Activated T-cell treated with anti-CD3 and anti-CD28 coated beads, Interleukin-2, amount 50 U/mL, for 72 hours (primary cell): Measurements from ENCODE around the gene ADAMTSL3. TPM values are rescaled to one million over a fixed set of nuclear protein-coding genes. Genes with fewer than 3 reads are reported as not detected.

Experiments used
- ATAC-seq, 2 donors: fragments of 150-1000 bp; cut with Tn5 transposase; replicated peaks in 1 of 2; 2 replicates each; pipeline ENCODE4 v1.10.0; 2021; ENCODE audit warnings: moderate library complexity in 2 of 2, mild to moderate bottlenecking in 1 of 2
- DNase-seq, 2 donors: peaks; one replicate each; pipeline ENCODE4 v3.0.0; 2021 to 2022; ENCODE audit warnings: mixed read lengths in 1 of 2
- H3K27ac Mint-ChIP-seq: one replicate; pipeline ENCODE4 v1.8.0; 2022; ENCODE audit warnings: mild to moderate bottlenecking, moderate library complexity, mixed read lengths
- H3K27me3 Mint-ChIP-seq: one replicate; pipeline ENCODE4 v1.8.0; 2022; ENCODE audit warnings: low read depth, mixed read lengths
- H3K36me3 Mint-ChIP-seq, 2 donors: one replicate each; pipeline ENCODE4 v1.8.0; 2022; ENCODE audit warnings: mixed read lengths in 2 of 2, mild to moderate bottlenecking in 1 of 2; ENCODE audit not compliant: insufficient read depth in 2 of 2
- H3K4me1 Mint-ChIP-seq: one replicate; pipeline ENCODE4 v1.8.0; 2022; ENCODE audit warnings: low read depth, mixed read lengths
- H3K4me3 Mint-ChIP-seq, 2 donors: one replicate each; pipeline ENCODE4 v1.8.0; 2022; ENCODE audit warnings: mild to moderate bottlenecking in 2 of 2, mixed read lengths in 2 of 2, moderate library complexity in 2 of 2
- H3K9me3 Mint-ChIP-seq, 2 donors: one replicate each; pipeline ENCODE4 v1.8.0; 2022; ENCODE audit warnings: mixed read lengths in 2 of 2
- total RNA-seq, 2 donors: library from RNA; stranded (reverse); gene quantifications; one replicate each; pipeline ENCODE4 v1.2.3, GENCODE V29; 2022

Gene ADAMTSL3
- total RNA-seq, 2 donors from 2014 or later: 0.12 TPM; not detected in 1

DNA sequence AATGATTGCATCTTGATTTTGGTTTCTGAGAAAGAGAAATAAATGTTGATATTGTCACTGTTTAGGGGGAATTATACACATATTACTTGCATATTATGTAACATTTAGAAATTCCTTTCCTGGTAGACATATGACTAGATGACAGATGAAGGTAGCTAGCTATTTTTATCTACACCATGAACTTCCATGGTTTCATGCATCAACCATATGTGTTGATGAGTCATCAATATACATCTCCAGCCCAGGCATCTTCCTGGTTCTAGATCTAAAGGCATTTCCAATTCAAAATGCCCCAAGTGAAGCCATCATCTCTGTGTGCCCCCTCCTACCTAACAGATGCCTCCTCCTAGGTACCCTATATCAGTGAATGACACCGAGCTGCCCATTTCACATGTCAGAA, 9.5 kb upstream of the ADAMTSL3 start:
- Mint-ChIP-seq H3K27ac (no peak overlapping the region), H3K4me3 (no peak overlapping the region), H3K9me3 (peaks cover 2 to 11% of the 10 kb centered on the region in 2 donors), H3K36me3 (peaks cover 3 to 4% of the 10 kb centered on the region in 2 donors), H3K4me1 (no peaks in the 10 kb centered on the region), H3K27me3 (peaks cover 5% of the 10 kb centered on the region)
- ATAC-seq: no peak
- DNase-seq: no peak

DNA sequence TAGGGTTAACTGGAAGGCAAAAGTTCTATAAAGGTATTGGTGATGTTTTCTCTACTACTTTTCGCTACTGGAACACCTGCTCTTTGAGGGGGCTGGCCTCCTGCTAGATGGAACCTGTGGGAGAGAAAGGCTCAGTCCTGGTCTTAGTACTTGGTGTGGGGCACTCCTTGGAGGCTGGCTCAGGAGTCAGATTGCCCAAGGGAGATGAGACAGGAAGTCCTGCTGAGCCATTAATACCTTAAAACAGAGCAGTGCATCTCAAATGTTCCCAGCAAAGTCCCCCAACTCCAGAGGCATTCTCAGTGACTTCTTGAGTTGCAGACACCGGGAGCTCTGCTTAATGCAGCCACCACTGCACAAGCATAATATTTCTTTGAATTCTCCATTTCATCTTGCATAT, 3.1 kb upstream of the ADAMTSL3 start:
- H3K27me3 Mint-ChIP-seq: peaks cover 22% of the 10 kb centered on the region
- no peaks in the 10 kb centered on the region for H3K9me3 Mint-ChIP-seq
- DNase-seq (no peak), ATAC-seq (no peak)
- no peaks in the 10 kb centered on the region for H3K36me3 Mint-ChIP-seq
- no peak overlapping the region for H3K27ac Mint-ChIP-seq
- H3K4me1 Mint-ChIP-seq: no peaks in the 10 kb centered on the region
- no peak overlapping the region for H3K4me3 Mint-ChIP-seq

DNA sequence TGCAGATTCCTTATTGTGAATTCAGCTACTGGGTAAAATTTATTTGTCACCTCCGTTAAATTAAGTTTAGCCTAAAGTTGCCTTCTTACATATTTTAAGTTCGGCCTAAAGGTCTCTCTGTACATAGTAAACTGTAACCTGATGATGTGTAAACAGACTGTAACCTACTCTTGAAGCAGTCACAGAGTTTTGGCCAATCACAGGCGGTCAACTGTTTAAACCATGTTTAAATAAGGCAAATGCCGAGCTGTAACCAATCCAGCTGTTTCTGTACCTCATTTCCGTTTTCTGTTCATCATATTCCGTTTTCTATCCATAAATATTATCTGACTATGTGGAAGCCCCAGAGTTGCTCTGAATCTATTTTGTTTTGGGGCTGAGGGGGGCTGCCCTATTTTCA, 2.4 kb upstream of the ADAMTSL3 start:
- H3K9me3 Mint-ChIP-seq: no peaks in the 10 kb centered on the region
- no peak overlapping the region for H3K4me3 Mint-ChIP-seq
- ATAC-seq (no peak), DNase-seq (no peak)
- no peak overlapping the region for H3K27ac Mint-ChIP-seq
- no peaks in the 10 kb centered on the region for H3K4me1 Mint-ChIP-seq
- H3K27me3 Mint-ChIP-seq: peaks cover 29% of the 10 kb centered on the region
- no peaks in the 10 kb centered on the region for H3K36me3 Mint-ChIP-seq

DNA sequence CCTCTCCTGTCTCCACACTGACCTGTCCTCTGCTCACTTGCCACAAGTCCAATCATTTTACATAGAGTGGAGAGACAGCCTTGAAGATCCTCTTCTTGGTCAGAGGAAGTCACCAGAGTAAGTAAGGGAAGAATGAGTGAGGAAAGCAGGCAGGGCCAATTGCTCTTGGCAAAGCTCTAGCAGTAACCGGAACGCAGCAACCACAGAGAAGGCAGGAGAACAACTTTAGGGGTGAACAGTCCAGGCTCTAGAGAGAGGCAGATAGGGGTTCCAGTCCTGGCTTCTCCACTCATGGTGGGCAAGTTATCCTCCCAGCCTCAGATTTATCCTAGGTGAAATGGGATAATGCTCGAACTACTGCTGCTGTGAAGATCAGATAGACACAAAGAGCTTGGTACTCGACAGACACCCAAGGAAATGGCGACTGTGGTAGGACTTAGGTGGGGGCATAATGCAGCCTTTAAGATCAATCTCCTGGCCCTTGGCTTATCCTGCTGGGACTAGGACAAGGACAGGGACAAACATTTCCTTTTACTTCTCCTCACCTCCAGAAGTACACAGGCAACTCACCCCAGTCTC, 1.2 kb upstream of the ADAMTSL3 start:
- Mint-ChIP-seq H3K36me3 (no peaks in the 10 kb centered on the region), H3K4me3 (no peak overlapping the region), H3K27me3 (peaks cover 36% of the 10 kb centered on the region), H3K4me1 (no peaks in the 10 kb centered on the region), H3K27ac (no peak overlapping the region), H3K9me3 (no peaks in the 10 kb centered on the region)
- DNase-seq: no peak
- no peak for ATAC-seq

DNA sequence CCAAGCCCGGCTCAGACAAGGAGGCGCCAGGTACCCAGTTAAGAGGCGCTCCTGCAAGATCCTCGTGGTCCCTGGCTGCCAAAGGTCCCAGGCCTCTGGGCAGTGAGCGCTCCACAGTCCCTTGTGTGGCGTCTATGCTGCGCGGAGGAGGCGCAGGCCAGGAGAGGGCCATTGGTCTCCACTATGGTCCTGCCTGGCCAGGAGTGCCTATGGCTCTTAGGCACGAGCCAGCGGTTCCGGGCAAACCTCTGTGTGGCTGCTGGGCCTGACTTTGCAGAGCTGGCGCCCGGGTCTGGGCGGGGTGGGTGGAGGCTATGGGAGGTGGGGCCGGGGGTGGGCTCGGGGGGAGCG, 660 bp upstream of the ADAMTSL3 start:
- H3K4me1 Mint-ChIP-seq: no peaks in the 10 kb centered on the region
- no peak overlapping the region for H3K4me3 Mint-ChIP-seq
- peaks cover 36% of the 10 kb centered on the region for H3K27me3 Mint-ChIP-seq

DNA sequence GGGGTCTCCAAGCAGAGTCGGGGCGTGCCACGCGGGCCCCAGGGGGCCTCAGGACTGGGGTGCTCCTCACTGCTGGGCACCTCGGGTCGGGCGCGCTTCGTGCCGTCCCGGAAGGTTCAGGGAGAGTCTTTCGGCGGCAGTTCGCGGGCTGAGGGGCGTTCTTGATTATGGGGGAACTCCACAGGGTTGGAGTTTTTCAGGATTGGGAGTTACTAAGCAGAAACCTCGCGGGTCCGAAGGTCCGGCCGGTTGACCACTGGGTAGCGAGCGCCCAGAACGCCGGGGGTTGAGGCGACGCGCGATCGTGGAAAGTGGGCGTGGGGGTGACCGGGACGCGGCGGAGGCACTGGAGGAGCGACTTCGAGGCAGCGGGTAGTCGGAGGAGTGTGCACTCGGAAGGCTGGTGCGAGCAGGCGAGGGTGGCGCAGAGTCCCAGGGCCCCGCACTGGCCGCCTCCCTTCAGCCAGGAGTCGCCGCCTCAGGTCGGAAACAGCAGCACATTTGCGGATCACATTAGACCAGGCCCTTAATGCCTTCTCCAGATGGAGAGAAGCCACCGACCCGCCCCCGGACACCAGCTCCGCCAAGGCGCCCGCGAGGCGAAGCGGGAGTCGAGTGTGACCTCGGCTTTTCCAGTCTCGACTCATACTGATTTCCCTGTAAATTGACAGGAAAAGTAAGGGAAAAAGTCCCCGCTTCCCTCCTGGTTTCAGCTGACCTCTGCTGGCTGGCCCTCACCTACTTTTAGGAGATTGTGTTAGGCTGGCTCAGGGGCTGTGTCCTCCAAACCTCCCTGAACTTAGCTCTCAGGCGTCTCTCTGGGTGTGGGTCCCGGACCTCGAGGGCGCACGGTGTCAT, 685 bp downstream of the ADAMTSL3 start:
- Mint-ChIP-seq H3K4me1 (no peaks in the 10 kb centered on the region), H3K4me3 (no peak overlapping the region), H3K27me3 (peaks cover 36% of the 10 kb centered on the region), H3K9me3 (no peaks in the 10 kb centered on the region), H3K36me3 (no peaks in the 10 kb centered on the region), H3K27ac (no peak overlapping the region)
- ATAC-seq (no peak), DNase-seq (no peak)

More for the DNA sequence above, 660 bp upstream of the ADAMTSL3 start:
- H3K36me3 Mint-ChIP-seq: no peaks in the 10 kb centered on the region
- H3K27ac Mint-ChIP-seq: no peak overlapping the region
- no peak for ATAC-seq
- DNase-seq: no peak
- no peaks in the 10 kb centered on the region for H3K9me3 Mint-ChIP-seq

DNA sequence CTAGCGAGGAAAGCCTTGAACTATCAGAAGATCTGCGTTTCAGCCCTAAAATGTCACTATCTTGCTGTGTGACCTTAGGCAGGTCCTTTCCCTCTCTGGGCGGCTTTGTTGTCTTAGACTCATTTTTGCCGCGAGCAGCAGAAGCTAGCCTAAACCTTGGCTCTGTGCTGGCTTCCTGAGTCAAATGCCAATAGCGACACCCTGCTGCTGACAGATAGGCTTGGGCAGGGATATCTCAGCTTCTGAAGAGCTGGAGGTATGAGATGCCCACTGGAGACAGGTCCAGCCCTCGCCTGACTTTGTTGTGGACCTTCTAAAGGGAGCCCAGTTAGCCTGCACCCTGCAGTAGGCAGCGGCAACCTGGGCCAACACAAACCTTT, 1.3 kb downstream of the ADAMTSL3 start:
- H3K27ac Mint-ChIP-seq: no peak overlapping the region
- no peak for DNase-seq

DNA sequence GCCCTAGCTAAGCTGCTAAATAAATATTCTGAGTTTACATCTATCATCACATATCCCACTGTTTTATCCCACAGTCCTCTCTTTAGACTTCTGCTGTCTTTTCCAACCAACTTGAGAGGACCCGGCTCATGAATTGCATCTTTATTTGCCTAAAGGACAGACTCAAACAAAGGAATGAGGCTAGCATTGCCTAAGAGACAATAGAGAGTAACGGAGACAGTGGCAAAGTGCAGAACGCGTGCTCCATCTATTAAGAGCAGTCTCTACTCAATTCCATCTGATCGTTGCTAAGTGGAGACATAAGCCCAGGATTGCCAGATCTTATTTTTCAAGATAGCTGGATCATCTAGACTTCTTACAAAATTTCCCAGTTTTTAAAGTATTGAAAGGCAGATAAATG, 2.3 kb downstream of the ADAMTSL3 start:
- Mint-ChIP-seq H3K9me3 (no peaks in the 10 kb centered on the region), H3K36me3 (no peaks in the 10 kb centered on the region), H3K4me3 (no peak overlapping the region), H3K27ac (no peak overlapping the region), H3K27me3 (peaks cover 30% of the 10 kb centered on the region), H3K4me1 (no peaks in the 10 kb centered on the region)
- no peak for ATAC-seq
- DNase-seq: no peak

More for the DNA sequence above, 1.3 kb downstream of the ADAMTSL3 start:
- H3K36me3 Mint-ChIP-seq: no peaks in the 10 kb centered on the region
- no peaks in the 10 kb centered on the region for H3K4me1 Mint-ChIP-seq
- ATAC-seq: no peak
- peaks cover 31% of the 10 kb centered on the region for H3K27me3 Mint-ChIP-seq
- no peaks in the 10 kb centered on the region for H3K9me3 Mint-ChIP-seq
- H3K4me3 Mint-ChIP-seq: no peak overlapping the region

DNA sequence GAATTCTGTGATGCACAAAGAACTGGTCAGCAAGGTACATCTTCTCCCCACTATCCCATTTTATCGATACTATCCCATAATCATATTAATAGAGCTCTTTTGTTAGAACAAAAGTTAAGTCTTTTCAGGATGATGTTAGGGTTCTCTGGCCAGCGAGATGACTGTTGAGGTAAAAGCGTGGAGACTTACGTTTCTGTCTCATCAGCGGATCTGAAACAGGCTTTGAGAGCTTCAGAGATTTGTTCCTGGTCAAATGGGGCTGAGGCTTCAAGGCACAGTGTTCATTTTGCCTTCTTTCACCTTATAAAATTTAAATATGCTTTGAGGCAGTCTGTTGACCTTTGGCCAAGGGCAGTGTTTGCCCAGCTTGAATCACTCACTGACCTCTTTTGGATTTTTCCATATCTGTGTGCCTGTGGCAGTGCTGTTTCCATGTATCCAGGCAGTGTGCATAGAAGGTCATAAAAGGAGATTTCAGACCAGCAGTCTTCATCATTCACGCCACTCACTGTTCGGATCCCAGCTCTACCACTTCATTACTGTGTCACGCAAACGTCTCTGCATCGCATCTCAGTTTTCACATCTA, 3.1 kb downstream of the ADAMTSL3 start:
- DNase-seq (no peak), ATAC-seq (no peak)
- Mint-ChIP-seq H3K4me1 (no peaks in the 10 kb centered on the region), H3K27ac (no peak overlapping the region), H3K9me3 (no peaks in the 10 kb centered on the region), H3K27me3 (peaks cover 30% of the 10 kb centered on the region), H3K4me3 (no peak overlapping the region), H3K36me3 (no peaks in the 10 kb centered on the region)

DNA sequence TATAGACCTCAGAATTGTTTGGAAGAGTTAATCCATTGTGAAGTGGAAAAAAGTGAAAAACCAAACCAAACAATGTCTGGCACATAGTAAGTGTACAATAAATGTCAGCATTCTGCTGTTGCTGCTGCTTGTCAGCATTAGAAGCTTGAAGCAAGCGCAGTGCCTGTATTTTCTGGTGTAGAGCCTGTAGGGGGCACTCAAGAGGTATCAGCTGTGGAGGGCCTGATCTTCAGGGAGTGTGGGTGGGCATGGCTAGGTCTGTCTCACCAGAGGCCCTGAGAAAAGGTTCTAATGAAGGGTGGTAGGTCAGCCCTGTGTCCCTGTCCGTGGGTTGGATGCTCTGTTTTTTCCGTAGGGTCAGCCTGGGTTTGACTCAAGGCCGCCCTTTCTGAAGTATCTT, 3.6 kb downstream of the ADAMTSL3 start:
- peaks cover 27% of the 10 kb centered on the region for H3K27me3 Mint-ChIP-seq
- ATAC-seq: no peak
- H3K9me3 Mint-ChIP-seq: no peaks in the 10 kb centered on the region
- H3K4me3 Mint-ChIP-seq: no peak overlapping the region
- H3K36me3 Mint-ChIP-seq: no peaks in the 10 kb centered on the region
- no peak overlapping the region for H3K27ac Mint-ChIP-seq
- H3K4me1 Mint-ChIP-seq: no peaks in the 10 kb centered on the region
- no peak for DNase-seq

DNA sequence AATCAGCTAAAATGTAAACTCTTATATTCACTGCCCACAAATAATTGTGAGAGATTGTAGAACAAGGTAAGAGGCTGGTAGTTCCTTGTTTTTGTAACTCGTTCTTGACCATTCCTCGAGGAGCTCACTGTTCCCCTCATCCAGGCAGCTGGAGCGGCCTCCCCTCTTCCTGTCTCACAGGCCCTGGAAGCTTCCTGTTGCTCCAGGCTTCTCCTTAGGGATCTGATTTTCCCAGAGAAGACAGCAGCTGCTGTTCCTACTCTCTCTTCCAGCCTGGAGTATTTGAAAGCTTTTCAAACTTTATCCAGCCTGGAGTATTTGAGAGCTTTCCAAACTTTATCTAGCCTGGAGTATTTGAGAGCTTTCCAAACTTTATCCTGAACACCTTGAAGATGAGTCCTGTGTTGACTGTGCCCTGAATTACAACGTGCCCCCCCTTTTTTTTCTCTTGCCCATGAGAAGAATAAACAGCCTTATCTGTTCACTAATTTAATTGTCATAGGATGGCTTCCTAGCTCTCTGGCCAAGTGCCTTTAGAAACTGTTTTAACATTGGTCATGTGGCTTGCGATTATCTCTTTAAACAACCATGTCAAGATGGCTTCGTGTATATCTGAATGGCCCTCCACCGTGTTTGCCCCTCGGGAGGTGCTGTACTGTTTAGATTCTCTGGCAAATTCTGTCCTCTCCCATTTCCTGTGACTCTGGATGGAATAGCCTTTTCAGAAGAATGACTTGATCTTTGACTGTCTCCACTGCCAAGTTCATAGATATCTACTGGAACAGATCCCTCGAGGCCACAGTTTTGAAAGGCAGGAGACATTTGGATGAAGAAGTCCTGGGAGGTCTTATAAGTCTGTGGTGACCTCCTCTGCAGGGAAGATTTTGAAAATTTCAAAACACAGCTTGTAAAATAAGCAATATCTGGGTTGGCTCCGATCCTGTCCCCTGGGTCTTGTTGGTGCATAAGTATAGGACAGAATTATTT, 4.8 kb downstream of the ADAMTSL3 start:
- ATAC-seq (no peak), DNase-seq (no peak)
- no peaks in the 10 kb centered on the region for H3K36me3 Mint-ChIP-seq
- no peak overlapping the region for H3K27ac Mint-ChIP-seq
- H3K4me1 Mint-ChIP-seq: no peaks in the 10 kb centered on the region
- peaks cover 20% of the 10 kb centered on the region for H3K27me3 Mint-ChIP-seq
- no peak overlapping the region for H3K4me3 Mint-ChIP-seq
- no peaks in the 10 kb centered on the region for H3K9me3 Mint-ChIP-seq

DNA sequence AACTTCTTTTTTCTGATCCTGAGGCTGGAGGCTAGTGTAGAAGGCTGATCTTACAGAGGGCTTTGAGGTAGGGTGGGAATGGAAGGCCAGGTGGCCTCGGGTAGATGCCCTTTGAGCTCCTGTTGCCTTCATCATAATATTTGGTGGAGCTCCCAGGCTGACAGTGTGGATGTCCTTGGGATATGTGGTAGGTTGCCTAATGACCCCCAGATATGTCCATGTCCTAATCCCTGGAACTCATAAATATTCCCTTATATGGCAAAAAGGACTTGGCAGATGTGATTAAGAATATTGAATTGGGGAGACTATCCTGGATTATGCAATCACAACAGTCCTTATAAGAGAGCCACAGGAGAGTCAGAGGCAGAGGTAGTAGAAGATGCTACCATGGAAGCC, 5.5 kb downstream of the ADAMTSL3 start:
- Mint-ChIP-seq H3K27ac (no peak overlapping the region), H3K36me3 (no peaks in the 10 kb centered on the region), H3K4me1 (no peaks in the 10 kb centered on the region), H3K4me3 (no peak overlapping the region), H3K9me3 (peaks cover 0 to under 1% of the 10 kb centered on the region in 2 donors), H3K27me3 (peaks cover 20% of the 10 kb centered on the region)
- no peak for DNase-seq
- no peak for ATAC-seq

DNA sequence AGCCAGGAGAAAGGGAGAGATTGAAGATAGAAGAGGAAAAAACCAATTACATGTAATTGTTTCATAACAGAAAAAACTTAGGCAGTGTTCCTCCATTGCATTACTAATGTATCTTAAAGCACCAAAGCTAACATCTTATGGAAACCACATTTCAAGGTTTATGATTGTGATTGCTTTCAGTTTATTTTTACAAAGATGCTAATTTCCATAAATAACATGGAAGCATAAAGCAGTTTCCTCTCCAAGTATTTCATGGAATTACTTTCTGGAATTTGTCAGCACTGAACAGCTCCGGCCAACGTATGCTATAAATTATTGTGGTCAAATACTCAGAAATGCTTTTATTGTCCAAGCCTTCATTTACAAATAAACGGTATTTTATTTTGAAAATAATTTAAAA, 11.6 kb downstream of the ADAMTSL3 start:
- Mint-ChIP-seq H3K9me3 (peaks cover 0 to 2% of the 10 kb centered on the region in 2 donors), H3K27me3 (no peaks in the 10 kb centered on the region), H3K36me3 (no peaks in the 10 kb centered on the region), H3K4me1 (no peaks in the 10 kb centered on the region), H3K4me3 (no peak overlapping the region), H3K27ac (no peak overlapping the region)
- DNase-seq: no peak
- no peak for ATAC-seq
